SIG-M5 treated with dmso at 0.1 percent for 504 hours (cell line): ENCODE measurements around the gene CYP46A1.
A peak's percentile ranks its signal among the peaks of the same experiment; 100 is the strongest.
"Not testable (repeated sequence)": the region's sequence is repeated elsewhere in the genome, so short reads cannot be mapped to it uniquely, and the experiment has no call there.

Experiments
- DNase-seq: peaks from one replicate; lab custom pipeline; 2025; ENCODE audit not compliant: unreplicated experiment; lab: John Stamatoyannopoulos, UW

CYP46A1 gene

GRCh38 chr14:99656171-99656570 is 27.9 kb upstream of the CYP46A1 start:
- no peak for DNase-seq

GRCh38 chr14:99657645-99658155 is 26.4 kb upstream of the CYP46A1 start:
- DNase-seq = no peak

- DNase-seq = no peak
Measured at GRCh38 chr14:99658218-99658845, 25.8 kb upstream of the CYP46A1 start.

- no peak for DNase-seq
Measured at GRCh38 chr14:99659333-99659741, 24.8 kb upstream of the CYP46A1 start.

- no peak for DNase-seq
Measured at GRCh38 chr14:99660006-99660566, 24.0 kb upstream of the CYP46A1 start.

GRCh38 chr14:99660794-99661193 is 23.3 kb upstream of the CYP46A1 start:
- no peak for DNase-seq

- DNase-seq = not testable (repeated sequence)
Measured at GRCh38 chr14:99661206-99661605, 22.9 kb upstream of the CYP46A1 start.

GRCh38 chr14:99662846-99663245 is 21.3 kb upstream of the CYP46A1 start:
- no peak for DNase-seq

- no peak for DNase-seq
Measured at GRCh38 chr14:99663386-99664057, 20.6 kb upstream of the CYP46A1 start.

- DNase-seq = no peak
Measured at GRCh38 chr14:99664058-99664936, 19.8 kb upstream of the CYP46A1 start.

- no peak for DNase-seq
Measured at GRCh38 chr14:99664937-99665273, 19.2 kb upstream of the CYP46A1 start.

- no peak for DNase-seq
Measured at GRCh38 chr14:99666533-99666932, 17.6 kb upstream of the CYP46A1 start.

GRCh38 chr14:99667045-99667444 is 17.1 kb upstream of the CYP46A1 start:
- DNase-seq = no peak

GRCh38 chr14:99667821-99668220 is 16.3 kb upstream of the CYP46A1 start:
- DNase-seq = peak; percentile 38

- DNase-seq = no peak
Measured at GRCh38 chr14:99668307-99669295, 15.5 kb upstream of the CYP46A1 start.

- no peak for DNase-seq
Measured at GRCh38 chr14:99670361-99671234, 13.5 kb upstream of the CYP46A1 start.

- no peak for DNase-seq
Measured at GRCh38 chr14:99671235-99672224, 12.6 kb upstream of the CYP46A1 start.
